ENCODE measurements around the gene ASPSCR1.

- TF ChIP-seq HDAC2 (IDR thresholded peaks at IDR 0.05) (no peak), ESRRA (IDR thresholded peaks at IDR 0.05; ENCODE audit: low read length) (no peak), YY1 (IDR thresholded peaks at IDR 0.05; ENCODE audit: low read depth, low read length) (no peak), EZH2 (IDR thresholded peaks at IDR 0.05; ENCODE audit: borderline replicate concordance, control insufficient read depth, low read depth, low read length) (no peak), CTCF (IDR thresholded peaks at IDR 0.05 in 2 of 3, conservative IDR thresholded peaks at IDR 0.05 in 1 of 3; ENCODE audit: control insufficient read depth in 2 of 3, extremely low read depth in 1 of 3, insufficient read depth in 1 of 3, low read depth in 3 of 3, low read length in 3 of 3) (no peak)
- TF ChIP-seq, protein P1, sequence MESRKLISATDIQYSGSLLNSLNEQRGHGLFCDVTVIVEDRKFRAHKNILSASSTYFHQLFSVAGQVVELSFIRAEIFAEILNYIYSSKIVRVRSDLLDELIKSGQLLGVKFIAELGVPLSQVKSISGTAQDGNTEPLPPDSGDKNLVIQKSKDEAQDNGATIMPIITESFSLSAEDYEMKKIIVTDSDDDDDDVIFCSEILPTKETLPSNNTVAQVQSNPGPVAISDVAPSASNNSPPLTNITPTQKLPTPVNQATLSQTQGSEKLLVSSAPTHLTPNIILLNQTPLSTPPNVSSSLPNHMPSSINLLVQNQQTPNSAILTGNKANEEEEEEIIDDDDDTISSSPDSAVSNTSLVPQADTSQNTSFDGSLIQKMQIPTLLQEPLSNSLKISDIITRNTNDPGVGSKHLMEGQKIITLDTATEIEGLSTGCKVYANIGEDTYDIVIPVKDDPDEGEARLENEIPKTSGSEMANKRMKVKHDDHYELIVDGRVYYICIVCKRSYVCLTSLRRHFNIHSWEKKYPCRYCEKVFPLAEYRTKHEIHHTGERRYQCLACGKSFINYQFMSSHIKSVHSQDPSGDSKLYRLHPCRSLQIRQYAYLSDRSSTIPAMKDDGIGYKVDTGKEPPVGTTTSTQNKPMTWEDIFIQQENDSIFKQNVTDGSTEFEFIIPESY (IDR thresholded peaks at IDR 0.05), result no peak
Observed at GRCh38 chr17:81951785-81952684, 25.4 kb upstream of the ASPSCR1 start.
